HG02943 (cell line): ENCODE data around the gene CDK4.
A peak's percentile ranks its signal among the peaks of the same experiment; 100 is the strongest.

Experiments used
- ATAC-seq: cut with Tn5 transposase; IDR thresholded peaks from one replicate; pipeline ENCODE4 v1.9.1; 2021; ENCODE audit warnings: mild to moderate bottlenecking, low read depth, moderate library complexity; ENCODE audit not compliant: unreplicated experiment

CDK4 gene

GRCh38 chr12:57758552-57759359, 6.6 kb upstream of the CDK4 start:
- ATAC-seq = no peak

GRCh38 chr12:57757771-57758170, 5.7 kb upstream of the CDK4 start:
- no peak for ATAC-seq

GRCh38 chr12:57756406-57757341, 4.6 kb upstream of the CDK4 start:
- no peak for ATAC-seq

- ATAC-seq = no peak
These were observed 3.6 kb upstream of the CDK4 start for GRCh38 chr12:57755454-57756372.

GRCh38 chr12:57755194-57755453, 3.0 kb upstream of the CDK4 start:
- no peak for ATAC-seq

GRCh38 chr12:57754411-57755193, 2.5 kb upstream of the CDK4 start, which contains the start of gene MARCHF9:
TSS of gene MARCHF9 (plus strand) at chr12:57755103. CDS start at chr12:57755529, 426 bp downstream.
- ATAC-seq = no peak

- ATAC-seq = no peak
These were observed 1.7 kb upstream of the CDK4 start for GRCh38 chr12:57753756-57754337.

GRCh38 chr12:57752668-57753000, 524 bp upstream of the CDK4 start:
- ATAC-seq = no peak

- ATAC-seq = no peak
These were observed 700 bp downstream of the CDK4 start for GRCh38 chr12:57751432-57751787.

- ATAC-seq = no peak
These were observed 1.3 kb downstream of the CDK4 start for GRCh38 chr12:57750561-57751431.

GRCh38 chr12:57749061-57749460, 3.0 kb downstream of the CDK4 start:
- no peak for ATAC-seq

- ATAC-seq = no peak
These were observed 6.1 kb downstream of the CDK4 start for GRCh38 chr12:57746025-57746424.

GRCh38 chr12:57745485-57745881, 6.6 kb downstream of the CDK4 start:
- ATAC-seq = no peak

GRCh38 chr12:57744777-57745484, 7.2 kb downstream of the CDK4 start, which contains the start of gene TSPAN31:
TSS of gene TSPAN31 (plus strand) at chr12:57745039. CDS start at chr12:57745155, 116 bp downstream.
- peak; percentile 86 for ATAC-seq

- peak; percentile 29 for ATAC-seq
These were observed 7.8 kb downstream of the CDK4 start for GRCh38 chr12:57744194-57744776.

- ATAC-seq = no peak
These were observed 8.3 kb downstream of the CDK4 start for GRCh38 chr12:57743769-57744168.

GRCh38 chr12:57741844-57742738, 10.0 kb downstream of the CDK4 start:
- ATAC-seq = peak; percentile 56
